Measurements from ENCODE around the gene LLGL1.

Gene LLGL1

GRCh38 chr17:18224387-18225120, 881 bp upstream of the LLGL1 start:
- Histone ChIP-seq H3K4me1 (ENCODE audit: control insufficient read depth, insufficient read depth, low read length) (peaks cover 17% of the 10 kb centered on the region), H3K36me3 (ENCODE audit: control insufficient read depth, insufficient read depth, low read length) (no peaks in the 10 kb centered on the region), H3K27me3 (ENCODE audit: control insufficient read depth, insufficient read depth, low read length) (no peaks in the 10 kb centered on the region), H3K4me3 (ENCODE audit: low read length) (no peak overlapping the region), H3K9me3 (ENCODE audit: control insufficient read depth, low read length) (no peaks in the 10 kb centered on the region), H3K9ac (ENCODE audit: low read length) (no peak overlapping the region)

GRCh38 chr17:18225642-18226283, 328 bp downstream of the LLGL1 start:
- Histone ChIP-seq H3K4me3 (ENCODE audit: low read length) (peak overlapping the region; percentile 67), H3K4me1 (ENCODE audit: control insufficient read depth, insufficient read depth, low read length) (peaks cover 17% of the 10 kb centered on the region), H3K27me3 (ENCODE audit: control insufficient read depth, insufficient read depth, low read length) (no peaks in the 10 kb centered on the region), H3K36me3 (ENCODE audit: control insufficient read depth, insufficient read depth, low read length) (no peaks in the 10 kb centered on the region), H3K9me3 (ENCODE audit: control insufficient read depth, low read length) (no peaks in the 10 kb centered on the region), H3K9ac (ENCODE audit: low read length) (peak overlapping the region; percentile 77)

- H3K27me3 ChIP-seq (ENCODE audit: control insufficient read depth, insufficient read depth, low read length) = no peaks in the 10 kb centered on the region
- peak overlapping the region; percentile 67 for H3K4me3 ChIP-seq (ENCODE audit: low read length)
- H3K36me3 ChIP-seq (ENCODE audit: control insufficient read depth, insufficient read depth, low read length) = no peaks in the 10 kb centered on the region
- no peaks in the 10 kb centered on the region for H3K9me3 ChIP-seq (ENCODE audit: control insufficient read depth, low read length)
- H3K9ac ChIP-seq (ENCODE audit: low read length) = peak overlapping the region; percentile 77
- H3K4me1 ChIP-seq (ENCODE audit: control insufficient read depth, insufficient read depth, low read length) = peaks cover 17% of the 10 kb centered on the region
These were observed 980 bp downstream of the LLGL1 start for GRCh38 chr17:18226284-18226945.

GRCh38 chr17:18227635-18228034, 2.2 kb downstream of the LLGL1 start:
- Histone ChIP-seq H3K9me3 (ENCODE audit: control insufficient read depth, low read length) (no peaks in the 10 kb centered on the region), H3K4me1 (ENCODE audit: control insufficient read depth, insufficient read depth, low read length) (peaks cover 17% of the 10 kb centered on the region), H3K27me3 (ENCODE audit: control insufficient read depth, insufficient read depth, low read length) (no peaks in the 10 kb centered on the region), H3K4me3 (ENCODE audit: low read length) (no peak overlapping the region), H3K36me3 (ENCODE audit: control insufficient read depth, insufficient read depth, low read length) (no peaks in the 10 kb centered on the region), H3K9ac (ENCODE audit: low read length) (no peak overlapping the region)

- Histone ChIP-seq H3K4me1 (ENCODE audit: control insufficient read depth, insufficient read depth, low read length) (peaks cover 17% of the 10 kb centered on the region), H3K36me3 (ENCODE audit: control insufficient read depth, insufficient read depth, low read length) (no peaks in the 10 kb centered on the region), H3K27me3 (ENCODE audit: control insufficient read depth, insufficient read depth, low read length) (no peaks in the 10 kb centered on the region), H3K9me3 (ENCODE audit: control insufficient read depth, low read length) (no peaks in the 10 kb centered on the region), H3K9ac (ENCODE audit: low read length) (no peak overlapping the region), H3K4me3 (ENCODE audit: low read length) (no peak overlapping the region)
These were observed 2.8 kb downstream of the LLGL1 start for GRCh38 chr17:18228176-18228682.

GRCh38 chr17:18229254-18229653, 3.8 kb downstream of the LLGL1 start:
- Histone ChIP-seq H3K9ac (ENCODE audit: low read length) (no peak overlapping the region), H3K36me3 (ENCODE audit: control insufficient read depth, insufficient read depth, low read length) (no peaks in the 10 kb centered on the region), H3K9me3 (ENCODE audit: control insufficient read depth, low read length) (no peaks in the 10 kb centered on the region), H3K27me3 (ENCODE audit: control insufficient read depth, insufficient read depth, low read length) (no peaks in the 10 kb centered on the region), H3K4me3 (ENCODE audit: low read length) (no peak overlapping the region), H3K4me1 (ENCODE audit: control insufficient read depth, insufficient read depth, low read length) (peaks cover 17% of the 10 kb centered on the region)

GRCh38 chr17:18229771-18230170, 4.3 kb downstream of the LLGL1 start:
- Histone ChIP-seq H3K9me3 (ENCODE audit: control insufficient read depth, low read length) (no peaks in the 10 kb centered on the region), H3K9ac (ENCODE audit: low read length) (no peak overlapping the region), H3K36me3 (ENCODE audit: control insufficient read depth, insufficient read depth, low read length) (no peaks in the 10 kb centered on the region), H3K4me3 (ENCODE audit: low read length) (no peak overlapping the region), H3K4me1 (ENCODE audit: control insufficient read depth, insufficient read depth, low read length) (peaks cover 14% of the 10 kb centered on the region), H3K27me3 (ENCODE audit: control insufficient read depth, insufficient read depth, low read length) (no peaks in the 10 kb centered on the region)

GRCh38 chr17:18230288-18231141, 5.1 kb downstream of the LLGL1 start:
- Histone ChIP-seq H3K9me3 (ENCODE audit: control insufficient read depth, low read length) (no peaks in the 10 kb centered on the region), H3K36me3 (ENCODE audit: control insufficient read depth, insufficient read depth, low read length) (no peaks in the 10 kb centered on the region), H3K9ac (ENCODE audit: low read length) (no peak overlapping the region), H3K4me3 (ENCODE audit: low read length) (no peak overlapping the region), H3K4me1 (ENCODE audit: control insufficient read depth, insufficient read depth, low read length) (peaks cover 16% of the 10 kb centered on the region), H3K27me3 (ENCODE audit: control insufficient read depth, insufficient read depth, low read length) (no peaks in the 10 kb centered on the region)

- Histone ChIP-seq H3K9me3 (ENCODE audit: control insufficient read depth, low read length) (no peaks in the 10 kb centered on the region), H3K4me3 (ENCODE audit: low read length) (no peak overlapping the region), H3K9ac (ENCODE audit: low read length) (no peak overlapping the region), H3K4me1 (ENCODE audit: control insufficient read depth, insufficient read depth, low read length) (peaks cover 19% of the 10 kb centered on the region), H3K36me3 (ENCODE audit: control insufficient read depth, insufficient read depth, low read length) (no peaks in the 10 kb centered on the region), H3K27me3 (ENCODE audit: control insufficient read depth, insufficient read depth, low read length) (no peaks in the 10 kb centered on the region)
These were observed 5.7 kb downstream of the LLGL1 start for GRCh38 chr17:18231164-18231563.

GRCh38 chr17:18233803-18234518, 8.5 kb downstream of the LLGL1 start:
- no peak overlapping the region for H3K9ac ChIP-seq (ENCODE audit: low read length)
- H3K36me3 ChIP-seq (ENCODE audit: control insufficient read depth, insufficient read depth, low read length) = no peaks in the 10 kb centered on the region

GRCh38 chr17:18234853-18235380, 9.5 kb downstream of the LLGL1 start:
- H3K27me3 ChIP-seq (ENCODE audit: control insufficient read depth, insufficient read depth, low read length) = no peaks in the 10 kb centered on the region
- H3K4me3 ChIP-seq (ENCODE audit: low read length) = no peak overlapping the region
- no peaks in the 10 kb centered on the region for H3K9me3 ChIP-seq (ENCODE audit: control insufficient read depth, low read length)
- no peaks in the 10 kb centered on the region for H3K36me3 ChIP-seq (ENCODE audit: control insufficient read depth, insufficient read depth, low read length)
- peaks cover 13% of the 10 kb centered on the region for H3K4me1 ChIP-seq (ENCODE audit: control insufficient read depth, insufficient read depth, low read length)
- peak overlapping the region; percentile 9 for H3K9ac ChIP-seq (ENCODE audit: low read length)

More at GRCh38 chr17:18233803-18234518, 8.5 kb downstream of the LLGL1 start:
- H3K27me3 ChIP-seq (ENCODE audit: control insufficient read depth, insufficient read depth, low read length) = no peaks in the 10 kb centered on the region
- no peaks in the 10 kb centered on the region for H3K9me3 ChIP-seq (ENCODE audit: control insufficient read depth, low read length)
- H3K4me3 ChIP-seq (ENCODE audit: low read length) = no peak overlapping the region
- peaks cover 13% of the 10 kb centered on the region for H3K4me1 ChIP-seq (ENCODE audit: control insufficient read depth, insufficient read depth, low read length)

All from mucosa of stomach (tissue), 1 donor.